Pancreas (tissue), 10 donors: ENCODE data around the gene SPECC1. TPM values are rescaled to one million over a fixed set of nuclear protein-coding genes. Genes with fewer than 3 reads are reported as not detected.
"Not testable (repeated sequence)": the region's sequence is repeated elsewhere in the genome, so short reads cannot be mapped to it uniquely, and the experiment has no call there.

Experiments
- ATAC-seq, 4 donors: fragments of 200-7000 bp; cut with Tn5 transposase; one replicate each; pipeline versions ENCODE4 v1.8.0 to v1.9.1; 2020; ENCODE audit warnings: mild to moderate bottlenecking in 4 of 4, moderate library complexity in 4 of 4
- DNase-seq, 6 donors: peaks; one replicate each; pipeline ENCODE4 v3.0.0-alpha.2; 2020
- FAIRE-seq: peaks from 2 replicates; lab custom pipeline; 2012; peaks lifted over from hg19 to GRCh38; lab: Jason Lieb, UNC
- H3K27ac ChIP-seq, 4 donors: fragments of 200-600 bp; sonication (generic); 1 replicate in 3 of 4; 2 replicates in 1 of 4; pipeline versions ENCODE4 v1.5.0 to v1.8.0; 2020
- H3K27me3 ChIP-seq, 4 donors: fragments of 200-600 bp; one replicate each; pipeline ENCODE4 v1.8.0; 2021
- H3K36me3 ChIP-seq, 3 donors: fragments of 200-600 bp; sonication (generic) in 1 of 3; one replicate each; pipeline versions ENCODE4 v1.5.0 to v1.8.0; 2020 to 2021
- H3K4me1 ChIP-seq, 3 donors: fragments of 200-600 bp; one replicate each; pipeline ENCODE4 v1.8.0; 2021
- H3K4me3 ChIP-seq, 4 donors: fragments of 200-600 bp; sonication (generic) in 2 of 4; one replicate each; pipeline versions ENCODE4 v1.5.0 to v1.8.0; 2020 to 2021
- H3K9me3 ChIP-seq, 4 donors: fragments of 200-600 bp; one replicate each; pipeline ENCODE4 v1.8.0; 2021
- WGBS, 2 donors: extraction: QIAGEN DNeasy Blood & Tissue Kit; methylation state at CpG; one replicate each; pipeline ENCODE4 v1.1.7; 2013; 5-methylcytosine and 5-hydroxymethylcytosine counted together
- intact Hi-C, 3 donors: fragments of 100-400 bp; cut with DNase I; formaldehyde crosslinking; loops; one replicate each; pipeline versions ENCODE4 v1.11.1 to v1.14.2; 2022
- polyA plus RNA-seq, 2 donors: library from polyadenylated mRNA; stranded (reverse); fragments of 200-250 nt; gene quantifications; one replicate each; pipeline ENCODE4 v1.2.3, GENCODE V29; 2013
- total RNA-seq, 6 donors: library from RNA; stranded (reverse); fragmentation: NEBNext Ultra II Directional in 4 of 6; extraction: Animal tissue kit (Norgen Biotek cat#: 25700) in 4 of 6; gene quantifications; one replicate each; pipeline versions ENCODE4 v1.2.1 to v1.2.4, GENCODE V29; 2021 to 2023
- TF ChIP-seq, protein P1 (sequence below), 4 donors: fragments of 200-600 bp; sonication (generic) in 3 of 4; IDR thresholded peaks; one replicate each; pipeline versions ENCODE4 v1.5.0 to v1.8.0; 2021; ENCODE audit warnings: antibody characterized with exemption in 4 of 4
- donor health status: healthy with polysubstance abuse.
- donor health status: DM: no; HTN: no; CAD: no; lungs with moderate emphysema.
- donor health status: DM: no; HTN: no; CAD: no.
- donor health status: control.
- donor health status: control.
- donor health status: Bipolar disorder and iron deficiency.
- donor health status: DM: yes; HTN: yes; CAD: no.
- donor health status: DM: no; HTN: no; CAD: no.
- donor health status: DM: no; HTN: no; CAD: no.
- donor health status: DM: yes; HTN: yes; CAD: no.

The SPECC1 gene
- total and polyA plus RNA-seq, 8 donors, result 5.6 to 22.2 (median 8.1) TPM

GRCh38 chr17:20223808-20224328 is 214.7 kb downstream of the SPECC1 start:
- TF ChIP-seq, protein P1, sequence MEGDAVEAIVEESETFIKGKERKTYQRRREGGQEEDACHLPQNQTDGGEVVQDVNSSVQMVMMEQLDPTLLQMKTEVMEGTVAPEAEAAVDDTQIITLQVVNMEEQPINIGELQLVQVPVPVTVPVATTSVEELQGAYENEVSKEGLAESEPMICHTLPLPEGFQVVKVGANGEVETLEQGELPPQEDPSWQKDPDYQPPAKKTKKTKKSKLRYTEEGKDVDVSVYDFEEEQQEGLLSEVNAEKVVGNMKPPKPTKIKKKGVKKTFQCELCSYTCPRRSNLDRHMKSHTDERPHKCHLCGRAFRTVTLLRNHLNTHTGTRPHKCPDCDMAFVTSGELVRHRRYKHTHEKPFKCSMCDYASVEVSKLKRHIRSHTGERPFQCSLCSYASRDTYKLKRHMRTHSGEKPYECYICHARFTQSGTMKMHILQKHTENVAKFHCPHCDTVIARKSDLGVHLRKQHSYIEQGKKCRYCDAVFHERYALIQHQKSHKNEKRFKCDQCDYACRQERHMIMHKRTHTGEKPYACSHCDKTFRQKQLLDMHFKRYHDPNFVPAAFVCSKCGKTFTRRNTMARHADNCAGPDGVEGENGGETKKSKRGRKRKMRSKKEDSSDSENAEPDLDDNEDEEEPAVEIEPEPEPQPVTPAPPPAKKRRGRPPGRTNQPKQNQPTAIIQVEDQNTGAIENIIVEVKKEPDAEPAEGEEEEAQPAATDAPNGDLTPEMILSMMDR (IDR thresholded peaks at IDR 0.05), result no peak
- intact Hi-C loops, result no loop called here
- no peaks in the 10 kb centered on the region for H3K36me3 ChIP-seq
- no peak overlapping the region for H3K27ac ChIP-seq
- no peak overlapping the region for H3K4me3 ChIP-seq
- FAIRE-seq, result no peak
- H3K4me1 ChIP-seq, result no peaks in the 10 kb centered on the region
- WGBS, 2 donors, result 76 to 79% methylated on average over 3 of the region's 3 CpGs
- no peaks in the 10 kb centered on the region for H3K9me3 ChIP-seq
- ATAC-seq, result no peak
- DNase-seq, result no peak
- no peaks in the 10 kb centered on the region for H3K27me3 ChIP-seq

DNA sequence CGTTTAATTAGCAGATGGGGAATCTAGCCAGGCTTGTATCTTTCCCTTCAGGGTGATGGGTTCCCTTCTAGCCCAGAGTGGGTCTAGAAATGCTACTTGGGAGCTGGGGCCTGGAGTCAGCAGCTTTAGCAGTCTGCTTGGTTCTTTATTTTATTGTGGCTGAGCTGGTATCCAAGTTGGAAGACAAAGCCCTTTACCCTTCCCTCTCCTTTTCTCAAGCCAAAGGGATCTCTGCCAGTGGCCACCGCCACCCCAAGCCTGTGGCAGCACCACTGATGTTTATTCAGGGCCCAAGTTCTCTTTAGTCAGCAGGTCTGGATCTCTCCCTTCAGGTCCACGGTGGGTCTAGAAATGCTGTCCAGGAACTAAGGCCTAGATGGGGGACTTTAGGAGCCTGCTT is 215.2 kb downstream of the SPECC1 start:
- FAIRE-seq (no peak), DNase-seq (no peak), ATAC-seq (no peak)
- H3K9me3 ChIP-seq, result no peaks in the 10 kb centered on the region
- H3K4me3 ChIP-seq, result no peak overlapping the region
- H3K36me3 ChIP-seq, result no peaks in the 10 kb centered on the region
- no peaks in the 10 kb centered on the region for H3K4me1 ChIP-seq
- TF ChIP-seq, protein P1 (IDR thresholded peaks at IDR 0.05), result no peak
- WGBS, 2 donors, result 58 to 64% methylated on average over 3 of the region's 3 CpGs
- no peak overlapping the region for H3K27ac ChIP-seq
- H3K27me3 ChIP-seq, result no peaks in the 10 kb centered on the region
- intact Hi-C loops, result no loop called here

DNA sequence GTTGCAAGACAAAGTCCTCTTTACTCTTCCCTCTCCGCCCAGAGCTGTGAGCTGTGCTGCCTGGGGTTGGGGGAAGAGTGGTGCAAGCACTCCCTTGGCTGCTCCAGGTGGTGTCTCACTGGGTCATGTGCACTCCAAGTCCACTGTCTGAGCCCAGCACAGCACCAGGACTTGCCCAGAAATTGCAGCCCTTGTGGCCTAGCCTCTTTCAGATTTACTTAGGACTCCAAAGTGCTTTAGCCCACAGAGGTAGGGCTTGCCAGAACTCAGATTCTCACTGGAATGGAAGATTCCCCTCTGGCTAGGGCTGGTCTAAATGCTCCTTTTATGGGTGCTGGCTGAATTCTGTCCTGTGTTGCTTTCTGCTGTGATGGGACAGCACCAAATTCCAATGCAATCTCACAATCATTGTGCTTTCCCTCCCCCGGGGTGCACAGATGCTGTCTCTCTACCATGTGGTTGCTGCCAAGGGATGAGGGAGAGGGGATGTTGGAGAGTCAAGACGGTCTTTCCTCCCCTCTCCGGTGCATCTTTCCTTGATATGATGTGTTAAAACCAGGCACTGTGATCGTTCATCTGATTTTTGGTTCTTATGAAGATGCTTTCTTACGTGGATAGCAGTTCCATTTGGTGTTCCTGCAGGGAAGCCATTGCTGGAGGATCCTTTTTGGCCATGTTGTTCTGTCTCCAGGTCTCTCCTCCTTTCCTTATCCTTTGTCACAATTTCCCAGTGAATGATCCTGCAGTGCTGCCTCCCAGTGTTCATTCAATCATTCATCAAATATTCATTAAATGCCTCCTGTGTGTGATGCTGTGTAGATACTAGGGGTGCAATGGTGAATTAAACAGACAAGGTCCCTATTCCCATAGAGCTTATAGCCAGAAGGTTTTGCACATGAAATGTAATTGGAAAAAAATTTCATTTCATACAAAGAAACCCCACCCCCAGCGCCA is 216.3 kb downstream of the SPECC1 start:
- no peaks in the 10 kb centered on the region for H3K27me3 ChIP-seq
- no peak overlapping the region for H3K4me3 ChIP-seq
- no peaks in the 10 kb centered on the region for H3K4me1 ChIP-seq
- intact Hi-C loops, result no loop called here
- 73 to 85% methylated on average over 7 of the region's 7 CpGs for WGBS, 2 donors
- no peaks in the 10 kb centered on the region for H3K36me3 ChIP-seq
- TF ChIP-seq, protein P1 (IDR thresholded peaks at IDR 0.05), result no peak
- FAIRE-seq, result no peak
- no peak overlapping the region for H3K27ac ChIP-seq
- ATAC-seq, result no peak
- H3K9me3 ChIP-seq, result no peaks in the 10 kb centered on the region
- DNase-seq, result no peak

DNA sequence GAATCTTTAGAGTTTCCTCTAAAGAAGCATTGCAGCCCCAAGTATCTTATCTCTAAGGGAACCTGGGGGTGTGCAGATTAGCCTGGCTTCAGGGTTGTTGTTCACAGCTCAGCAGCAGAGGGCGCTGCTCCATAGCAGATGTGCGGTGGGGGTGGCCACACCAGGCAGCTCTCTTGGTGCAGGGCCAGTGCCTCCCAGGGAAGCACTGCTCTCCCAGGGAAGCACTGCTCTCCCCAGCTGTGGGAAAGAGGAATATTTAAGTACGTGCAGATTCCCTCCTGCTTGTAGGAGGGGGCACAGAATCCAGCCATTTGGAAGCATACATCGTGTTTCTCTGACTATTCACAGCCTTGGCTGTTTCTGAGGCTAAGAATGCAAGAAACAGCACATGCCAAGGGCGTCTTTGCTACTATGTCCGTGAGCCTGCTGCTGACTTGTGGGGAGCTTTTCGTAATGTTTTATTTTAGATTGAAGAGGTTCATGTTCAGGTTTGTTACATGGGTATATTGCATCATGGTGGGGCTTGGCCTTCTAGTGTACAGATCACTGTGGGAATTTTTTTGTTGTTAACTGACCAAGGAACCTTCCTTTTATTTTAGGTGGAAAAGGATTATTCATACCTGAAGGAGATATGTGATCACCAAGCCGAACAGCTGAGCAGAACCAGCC is 217.8 kb downstream of the SPECC1 start:
- Histone ChIP-seq H3K27me3 (no peaks in the 10 kb centered on the region), H3K4me3 (no peak overlapping the region), H3K4me1 (no peaks in the 10 kb centered on the region), H3K9me3 (no peaks in the 10 kb centered on the region), H3K27ac (no peak overlapping the region), H3K36me3 (no peaks in the 10 kb centered on the region)
- TF ChIP-seq, protein P1 (IDR thresholded peaks at IDR 0.05), result peak; percentile 49 to 72 (median 64)
- DNase-seq, result peak; percentile 62 to 89 (median 78)
- intact Hi-C loops, result no loop called here
- FAIRE-seq, result no peak
- 36 to 38% methylated on average over 8 of the region's 8 CpGs for WGBS, 2 donors
- ATAC-seq, result peak; percentile 96 to 100 (median 100)

- H3K9me3 ChIP-seq, H3K27ac ChIP-seq, FAIRE-seq, H3K4me1 ChIP-seq, DNase-seq, H3K36me3 ChIP-seq, H3K4me3 ChIP-seq, ATAC-seq, intact Hi-C loops, H3K27me3 ChIP-seq: not testable (repeated sequence)
- 90 to 94% methylated on average over 11 of the region's 11 CpGs for WGBS, 2 donors
These were observed 218.7 kb downstream of the SPECC1 start for GRCh38 chr17:20227720-20228370.
